HG03175 (cell line): ENCODE measurements around the gene FGR.
"Not testable (repeated sequence)": the region's sequence is repeated elsewhere in the genome, so short reads cannot be mapped to it uniquely, and the experiment has no call there.

Source experiments
- ATAC-seq: cut with Tn5 transposase; IDR thresholded peaks from one replicate; pipeline ENCODE4 v1.9.1; 2021; ENCODE audit warnings: mild to moderate bottlenecking, moderate library complexity; ENCODE audit not compliant: unreplicated experiment

FGR gene

GRCh38 chr1:27660300-27660835, 25.4 kb upstream of the FGR start:
- no peak for ATAC-seq

DNA sequence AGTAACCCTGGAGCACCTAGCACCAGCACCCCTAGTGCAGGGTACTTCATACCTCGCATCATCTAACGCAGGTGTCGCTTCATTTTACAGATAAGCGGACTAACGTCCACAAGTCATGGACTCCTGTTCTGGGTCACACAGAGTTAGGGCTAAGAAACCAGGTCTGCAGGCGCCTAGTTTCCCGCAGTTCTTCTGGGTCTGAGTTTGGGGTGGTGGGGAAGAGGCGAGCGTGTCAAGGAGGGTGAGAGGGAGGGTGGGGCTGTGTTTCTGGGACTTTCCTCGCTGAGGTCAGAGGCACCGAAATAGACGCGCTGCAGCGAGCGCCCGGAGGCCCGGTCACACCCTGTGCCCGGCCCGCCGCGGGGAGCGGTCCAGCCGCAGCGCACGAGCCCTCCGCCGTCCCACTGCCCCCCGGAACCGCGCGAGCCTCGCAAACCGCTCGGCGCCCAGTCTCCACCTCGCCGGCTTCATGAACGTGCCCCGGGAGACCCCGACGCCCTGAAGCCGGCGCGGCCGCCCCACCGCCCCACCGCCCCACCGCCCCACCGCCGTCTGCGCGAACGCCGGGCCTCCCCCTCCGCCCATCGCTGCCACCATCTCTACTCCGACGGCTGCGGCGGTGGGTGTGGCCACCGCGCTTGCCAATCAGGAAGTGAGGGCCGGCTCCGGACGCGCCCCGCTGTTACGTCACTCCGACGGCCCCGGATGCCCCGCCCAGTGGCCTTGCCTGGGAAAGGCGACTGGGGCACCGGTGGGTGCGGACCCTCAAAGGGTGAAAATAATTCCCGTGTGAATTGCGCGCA, 24.7 kb upstream of the FGR start:
- ATAC-seq: peak; percentile 65

DNA sequence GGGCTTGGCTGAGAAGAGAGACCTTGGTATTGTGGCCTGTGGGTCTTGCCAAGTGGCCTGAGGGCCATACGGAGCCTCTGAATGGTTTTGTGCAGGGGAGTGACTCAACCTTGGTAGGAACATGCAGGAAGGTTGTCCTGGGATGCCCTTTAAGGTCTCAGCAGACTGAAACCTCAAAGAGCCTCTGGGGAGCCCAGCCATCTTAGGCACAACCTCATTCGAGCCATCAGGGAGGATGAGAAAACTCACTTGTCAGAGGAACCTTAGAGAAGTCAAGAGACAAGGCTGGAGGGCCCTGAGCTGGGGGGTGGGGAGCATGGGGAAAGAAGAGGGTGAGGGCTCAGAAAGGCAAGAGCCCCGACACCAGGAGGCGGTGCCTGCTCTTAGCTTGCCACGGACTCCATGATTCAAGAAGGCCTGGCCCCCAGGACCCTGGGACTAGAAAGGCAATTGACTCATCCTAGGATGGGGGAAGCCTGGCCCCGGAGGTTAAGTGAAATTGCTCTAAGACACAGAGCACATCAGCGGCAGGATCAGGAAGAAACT, 24.0 kb upstream of the FGR start:
- ATAC-seq: peak; percentile 13

GRCh38 chr1:27656157-27656893, 21.3 kb upstream of the FGR start:
- no peak for ATAC-seq

GRCh38 chr1:27655151-27655937, 20.4 kb upstream of the FGR start:
- ATAC-seq: no peak

- ATAC-seq: no peak
Observed at GRCh38 chr1:27652111-27652864, 17.3 kb upstream of the FGR start.

DNA sequence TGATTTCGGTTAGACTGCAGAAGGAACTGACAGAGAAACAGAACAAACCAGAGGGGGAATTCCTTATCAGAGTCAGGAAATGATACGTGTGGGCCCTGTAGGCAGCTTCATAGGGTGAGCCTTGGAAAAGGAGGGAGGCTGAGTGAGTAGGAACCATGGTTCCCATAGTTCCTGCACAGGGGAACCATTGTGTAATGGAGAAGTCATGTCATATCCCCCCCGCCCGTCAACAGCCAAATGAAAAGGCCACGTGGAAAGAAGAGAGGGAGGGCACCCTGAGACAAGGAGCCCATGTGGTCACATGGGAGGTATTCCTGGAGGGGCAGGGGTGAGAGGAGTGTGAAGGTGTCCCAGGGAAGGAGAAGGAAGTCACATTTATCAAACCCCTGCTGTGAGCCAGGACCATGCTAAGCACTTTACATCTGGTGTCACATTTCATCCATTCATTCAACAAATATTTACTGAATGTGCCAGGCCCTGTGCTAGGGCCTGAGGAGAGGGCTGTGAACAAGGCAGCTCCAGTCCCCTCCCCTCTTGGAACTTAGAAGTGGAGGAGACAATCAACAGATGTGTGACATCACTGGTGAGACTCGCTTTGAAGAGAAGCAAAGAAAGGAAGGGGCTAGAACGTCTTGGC, 15.7 kb upstream of the FGR start:
- ATAC-seq: no peak

- no peak for ATAC-seq
Observed at GRCh38 chr1:27650171-27650538, 15.2 kb upstream of the FGR start.

DNA sequence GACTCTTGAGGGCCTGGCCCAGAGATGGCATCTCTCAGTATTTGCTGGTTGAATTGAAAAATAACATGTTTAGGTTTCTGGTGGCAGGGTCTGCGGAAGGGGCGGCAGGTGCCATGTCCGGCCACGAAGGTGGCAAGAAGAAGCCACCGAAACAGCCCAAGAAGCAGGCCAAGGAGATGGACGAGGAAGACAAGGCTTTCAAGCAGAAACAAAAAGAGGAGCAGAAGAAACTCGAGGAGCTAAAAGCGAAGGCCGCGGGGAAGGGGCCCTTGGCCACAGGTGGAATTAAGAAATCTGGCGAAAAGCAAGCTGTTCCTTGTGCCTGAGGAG, 14.3 kb upstream of the FGR start:
- no peak for ATAC-seq

- no peak for ATAC-seq
Observed at GRCh38 chr1:27648602-27649305, 13.8 kb upstream of the FGR start.

DNA sequence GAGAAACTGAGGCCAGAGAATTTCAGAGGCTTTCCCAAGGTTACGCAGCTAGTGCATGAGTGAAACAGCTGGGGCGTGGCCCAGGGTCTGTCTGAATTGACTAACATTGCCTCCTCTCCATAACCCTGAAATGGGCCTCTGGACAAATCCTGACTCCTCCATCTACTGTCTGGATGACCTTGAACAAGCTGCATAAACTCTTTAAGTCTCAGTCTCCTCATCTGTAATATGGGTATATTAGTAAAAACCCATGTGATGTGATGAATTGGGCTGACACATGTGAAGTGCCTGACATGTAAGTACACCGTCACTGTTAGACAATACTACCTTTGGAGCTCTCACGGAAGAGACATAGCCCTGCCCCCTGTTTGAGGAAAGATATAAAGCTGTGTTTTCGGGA, 12.3 kb upstream of the FGR start:
- no peak for ATAC-seq

DNA sequence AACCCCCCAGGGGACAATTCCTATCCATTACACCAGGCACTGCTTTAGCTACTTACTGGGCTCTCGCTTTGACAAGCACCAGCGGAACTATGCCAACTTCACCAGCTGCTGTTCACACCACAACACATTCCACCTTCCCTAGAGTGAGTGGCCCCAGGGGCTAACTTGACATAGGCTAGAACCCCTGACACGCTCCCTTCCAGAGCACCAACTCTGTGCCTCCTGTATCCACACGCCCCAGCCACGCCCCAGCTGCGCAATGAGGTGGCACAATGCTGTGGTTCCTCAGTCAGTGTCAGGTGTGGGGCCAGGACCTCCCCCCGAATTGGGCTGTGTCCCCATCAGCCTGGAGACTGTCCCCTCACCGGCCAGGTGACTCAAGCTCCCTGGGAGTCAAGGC, 11.7 kb upstream of the FGR start:
- no peak for ATAC-seq

DNA sequence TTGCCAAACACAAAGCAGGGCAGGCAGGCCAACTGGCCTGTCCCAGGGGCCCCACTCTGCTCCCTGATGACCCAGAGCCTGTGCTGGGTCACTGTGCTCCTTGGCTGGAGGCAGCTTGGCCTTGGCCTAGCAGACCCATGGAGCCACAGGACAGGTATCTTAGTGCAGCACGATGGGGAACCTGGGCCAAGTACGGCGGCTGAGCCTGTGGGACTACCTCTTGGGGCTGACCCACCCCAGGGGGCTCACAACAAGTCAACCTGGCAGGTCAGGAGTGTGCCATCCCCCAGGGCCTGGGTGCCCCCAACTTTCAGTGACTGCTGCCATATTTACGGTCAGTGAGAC, 10.1 kb upstream of the FGR start:
- no peak for ATAC-seq

GRCh38 chr1:27644369-27645070, 9.5 kb upstream of the FGR start:
- no peak for ATAC-seq

GRCh38 chr1:27643600-27644368, 8.8 kb upstream of the FGR start:
- ATAC-seq: no peak

DNA sequence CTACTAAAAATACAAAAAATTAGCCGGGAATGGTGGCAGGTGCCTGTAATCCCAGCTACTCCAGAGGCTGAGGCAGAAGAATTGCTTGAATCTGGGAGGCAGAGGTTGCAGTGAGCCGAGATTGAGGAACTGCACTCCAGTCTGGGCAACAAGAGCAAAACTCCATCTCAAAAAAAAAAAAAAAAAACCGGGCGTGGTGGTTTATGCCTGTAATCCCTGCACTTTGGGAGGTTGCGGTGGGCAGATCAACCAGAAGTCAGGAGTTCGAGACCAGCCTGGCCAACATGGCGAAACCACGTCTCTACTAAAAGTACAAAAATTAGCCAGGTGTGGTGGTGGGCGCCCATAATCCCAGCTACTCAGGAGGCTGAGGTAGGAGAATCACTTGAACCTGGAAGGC, 5.5 kb upstream of the FGR start:
- ATAC-seq: not testable (repeated sequence)

GRCh38 chr1:27638805-27639204, 3.8 kb upstream of the FGR start:
- no peak for ATAC-seq

DNA sequence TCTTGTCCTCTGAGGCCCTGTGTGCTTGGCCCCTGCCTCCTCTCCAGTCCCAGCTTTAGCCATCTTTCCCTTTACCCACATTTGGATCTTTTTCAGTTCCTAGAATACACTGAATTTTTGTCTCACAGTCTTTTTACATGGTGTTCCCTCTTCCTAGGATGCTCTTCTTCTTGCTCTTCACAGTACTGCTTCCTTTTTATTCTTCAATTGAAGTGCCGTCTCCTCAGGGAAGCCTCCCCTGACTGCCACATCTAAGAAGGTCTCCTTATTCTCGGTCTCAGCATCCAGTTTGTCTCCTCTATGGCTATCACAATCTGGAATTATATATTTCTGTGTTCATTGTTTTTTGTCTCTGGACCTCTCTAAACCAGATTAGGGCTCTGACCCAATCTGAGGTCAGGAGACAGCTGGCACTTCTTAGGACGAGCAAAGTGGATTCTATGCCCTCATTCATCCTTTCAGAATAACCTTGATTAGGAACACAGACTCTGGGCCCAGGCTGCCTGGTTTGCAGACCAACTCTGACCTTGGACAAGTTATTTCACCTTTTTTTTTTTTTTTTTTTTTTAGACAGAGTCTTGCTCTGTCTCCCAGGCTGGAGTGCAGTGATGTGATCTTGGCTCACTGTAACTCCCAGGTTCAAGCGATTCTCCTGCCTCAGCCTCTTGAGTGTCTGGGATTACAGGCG, 3.2 kb upstream of the FGR start:
- no peak for ATAC-seq
